Activated naive CD4-positive, alpha-beta T cell treated with anti-CD3 and anti-CD28 coated beads, Interleukin-2, amount 50 U/mL, for 24 hours (primary cell): Measurements from ENCODE around the gene AUTS2.

Experiments used
- H3K27ac Mint-ChIP-seq: one replicate; pipeline ENCODE4 v1.8.0; 2021; ENCODE audit warnings: mild to moderate bottlenecking, mixed read lengths
- H3K27me3 Mint-ChIP-seq: one replicate; pipeline ENCODE4 v1.8.0; 2021; ENCODE audit warnings: mixed read lengths
- H3K36me3 Mint-ChIP-seq: one replicate; pipeline ENCODE4 v1.8.0; 2021; ENCODE audit warnings: mixed read lengths
- H3K4me1 Mint-ChIP-seq: one replicate; pipeline ENCODE4 v1.8.0; 2021; ENCODE audit warnings: mixed read lengths
- H3K4me3 Mint-ChIP-seq: one replicate; pipeline ENCODE4 v1.8.0; 2021; ENCODE audit warnings: mild to moderate bottlenecking, mixed read lengths
- H3K9me3 Mint-ChIP-seq: one replicate; pipeline ENCODE4 v1.8.0; 2021; ENCODE audit warnings: mixed read lengths

The AUTS2 gene

DNA sequence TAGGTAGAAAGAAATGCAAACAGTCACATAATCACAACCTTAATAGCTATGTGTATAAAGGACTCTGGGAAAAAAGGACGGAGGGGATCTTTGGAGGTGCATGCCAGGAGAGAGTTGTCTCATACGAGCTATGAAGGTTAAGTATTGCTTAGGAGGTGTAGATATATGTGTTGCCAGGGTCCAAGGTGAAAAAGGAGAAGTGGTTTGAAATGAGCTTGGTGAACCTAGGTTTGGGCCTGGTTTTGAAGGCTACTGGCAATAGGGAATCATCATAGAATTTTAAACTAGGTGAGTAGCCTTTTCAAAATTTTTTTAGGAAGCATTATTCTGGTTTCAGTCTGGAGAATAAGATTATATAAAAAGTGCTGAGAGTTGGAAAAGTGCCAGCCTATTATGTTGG is 336.8 kb downstream of the AUTS2 start:
- Mint-ChIP-seq H3K27ac (no peak overlapping the region), H3K4me1 (no peaks in the 10 kb centered on the region), H3K27me3 (no peaks in the 10 kb centered on the region), H3K9me3 (no peaks in the 10 kb centered on the region), H3K4me3 (no peak overlapping the region), H3K36me3 (no peaks in the 10 kb centered on the region)

DNA sequence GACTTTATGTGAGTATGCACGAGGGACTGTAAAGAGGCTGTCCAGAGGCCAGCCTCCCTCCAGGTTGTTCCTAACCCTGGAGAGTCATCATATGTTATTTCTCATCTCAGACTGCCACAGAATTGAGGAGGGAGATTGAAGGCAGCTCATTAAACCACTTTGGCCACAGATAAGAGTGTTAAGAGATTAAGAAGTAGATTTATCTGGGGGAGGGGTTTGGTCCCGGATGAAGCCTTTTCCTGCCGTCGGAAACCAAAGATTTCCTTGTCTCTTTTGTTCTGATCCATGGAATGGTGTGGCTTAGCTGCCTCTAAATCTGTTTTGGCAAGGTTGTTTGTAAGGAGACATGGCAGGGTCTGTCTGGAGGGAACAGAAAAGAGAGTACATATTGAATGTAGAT is 338.8 kb downstream of the AUTS2 start:
- Mint-ChIP-seq H3K27ac (no peak overlapping the region), H3K9me3 (no peaks in the 10 kb centered on the region), H3K4me3 (no peak overlapping the region), H3K36me3 (no peaks in the 10 kb centered on the region), H3K4me1 (peaks cover 4% of the 10 kb centered on the region), H3K27me3 (no peaks in the 10 kb centered on the region)

DNA sequence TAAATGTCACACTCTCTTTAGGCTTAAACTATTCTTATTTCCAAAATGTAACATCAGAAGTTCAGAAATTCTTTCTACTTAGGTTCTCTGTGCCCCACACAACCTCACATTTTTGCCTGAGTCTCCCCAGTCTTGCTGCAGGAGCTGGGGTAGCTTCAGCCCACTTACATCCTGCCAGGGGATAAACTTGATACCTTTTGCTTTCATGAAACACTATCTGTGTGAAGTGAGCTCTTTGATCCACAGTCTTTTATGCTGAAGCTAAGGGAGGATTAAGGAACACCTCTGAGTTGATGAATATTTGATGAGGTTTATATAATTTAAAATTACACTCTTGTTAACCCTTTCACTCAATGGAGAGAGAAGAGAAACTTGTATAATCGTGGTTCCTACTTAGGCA is 341.0 kb downstream of the AUTS2 start:
- Mint-ChIP-seq H3K27me3 (no peaks in the 10 kb centered on the region), H3K36me3 (no peaks in the 10 kb centered on the region), H3K9me3 (peaks cover 2% of the 10 kb centered on the region), H3K27ac (no peak overlapping the region), H3K4me1 (peaks cover 4% of the 10 kb centered on the region), H3K4me3 (no peak overlapping the region)

DNA sequence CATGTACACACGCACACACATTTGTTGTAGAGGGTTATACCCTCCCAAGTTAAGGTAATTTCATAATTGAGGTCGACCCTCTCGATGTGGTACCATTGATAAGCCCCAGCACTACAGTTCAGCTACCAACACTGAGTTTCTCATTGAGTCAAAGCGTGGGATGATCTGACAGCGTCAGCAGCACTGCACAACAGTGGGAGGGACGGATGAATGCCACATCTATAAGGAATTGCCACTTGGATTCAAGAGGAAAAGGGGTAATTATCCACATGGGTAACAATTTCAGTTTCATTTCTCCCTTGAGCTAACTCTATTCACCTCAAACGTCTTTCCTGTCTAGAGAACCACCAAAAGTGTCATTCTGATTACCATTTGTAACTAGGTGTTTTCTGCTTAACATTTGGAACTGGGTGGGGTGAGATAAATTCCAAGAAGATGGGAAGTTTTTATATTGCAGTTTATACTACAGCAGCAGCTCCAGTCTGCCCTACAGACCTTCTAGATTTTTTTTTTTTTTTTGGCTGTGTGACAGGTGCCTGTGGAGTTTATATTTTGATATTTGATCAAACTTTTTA is 342.9 kb downstream of the AUTS2 start:
- Mint-ChIP-seq H3K27ac (no peak overlapping the region), H3K4me1 (peaks cover 4% of the 10 kb centered on the region), H3K27me3 (no peaks in the 10 kb centered on the region), H3K36me3 (no peaks in the 10 kb centered on the region), H3K4me3 (no peak overlapping the region), H3K9me3 (peaks cover 4% of the 10 kb centered on the region)

DNA sequence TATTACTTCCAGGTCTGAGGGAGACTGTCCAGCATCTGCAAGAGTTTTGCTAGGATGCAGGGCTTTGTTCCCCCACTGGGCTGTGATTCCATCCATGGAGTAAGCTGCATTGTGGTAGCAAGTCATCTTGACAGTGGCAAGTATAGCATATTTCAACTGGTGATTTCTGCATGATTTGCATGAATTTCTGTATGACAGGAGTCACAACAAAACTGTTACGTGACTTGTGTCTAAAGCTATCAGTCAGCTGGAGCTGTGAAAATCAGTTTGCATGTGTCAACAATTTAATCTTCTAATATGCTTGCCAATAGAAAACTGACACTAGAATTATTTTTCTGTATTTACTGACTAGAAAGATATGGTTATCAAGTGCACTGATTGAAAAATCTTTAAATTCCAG is 344.3 kb downstream of the AUTS2 start:
- Mint-ChIP-seq H3K36me3 (no peaks in the 10 kb centered on the region), H3K4me1 (peaks cover 4% of the 10 kb centered on the region), H3K27me3 (no peaks in the 10 kb centered on the region), H3K27ac (no peak overlapping the region), H3K9me3 (peaks cover 4% of the 10 kb centered on the region), H3K4me3 (no peak overlapping the region)

DNA sequence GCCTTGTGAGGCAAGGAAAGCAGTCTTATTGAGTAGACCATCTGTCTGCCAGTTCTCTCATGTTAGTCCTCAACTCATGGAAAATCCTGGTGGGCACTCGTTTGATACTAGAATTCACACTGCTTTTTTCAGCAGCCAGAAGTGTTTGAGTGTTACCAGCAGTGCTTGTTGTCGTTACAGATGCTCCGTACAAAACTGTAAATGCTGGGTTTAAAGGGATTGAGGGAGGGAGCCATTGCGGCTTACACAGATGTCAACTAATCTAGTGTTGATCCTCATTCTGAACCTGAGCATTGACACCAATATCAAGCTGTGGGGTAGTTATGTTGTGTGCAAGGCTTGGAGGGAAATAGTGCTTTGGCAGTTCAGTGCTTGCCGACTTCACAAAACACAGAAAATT is 348.6 kb downstream of the AUTS2 start:
- no peaks in the 10 kb centered on the region for H3K36me3 Mint-ChIP-seq
- no peaks in the 10 kb centered on the region for H3K27me3 Mint-ChIP-seq

DNA sequence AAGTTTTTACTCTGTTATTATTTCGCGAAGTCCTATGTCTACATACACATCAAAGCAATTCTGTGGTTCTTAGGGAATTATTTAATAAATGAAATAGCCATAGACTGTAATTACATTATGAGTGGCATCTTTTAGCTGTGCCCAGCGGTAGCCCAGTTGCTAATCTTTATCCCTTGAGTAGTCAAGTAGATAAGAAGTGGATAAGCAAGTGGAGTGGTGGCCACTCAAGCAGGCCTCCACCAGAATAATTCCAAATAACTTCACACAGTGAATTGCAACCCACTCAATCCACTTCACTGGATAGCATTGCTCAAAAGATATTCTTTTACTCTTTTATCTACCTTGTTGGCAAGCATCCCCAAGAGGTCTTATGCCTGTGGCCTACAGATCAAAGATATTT is 349.7 kb downstream of the AUTS2 start:
- Mint-ChIP-seq H3K4me1 (no peaks in the 10 kb centered on the region), H3K27ac (no peak overlapping the region), H3K27me3 (no peaks in the 10 kb centered on the region), H3K9me3 (peaks cover 4% of the 10 kb centered on the region), H3K36me3 (no peaks in the 10 kb centered on the region), H3K4me3 (no peak overlapping the region)

More for the DNA sequence above, 348.6 kb downstream of the AUTS2 start:
- H3K4me3 Mint-ChIP-seq, result no peak overlapping the region
- H3K27ac Mint-ChIP-seq, result no peak overlapping the region
- H3K9me3 Mint-ChIP-seq, result peaks cover 4% of the 10 kb centered on the region
- H3K4me1 Mint-ChIP-seq, result no peaks in the 10 kb centered on the region

DNA sequence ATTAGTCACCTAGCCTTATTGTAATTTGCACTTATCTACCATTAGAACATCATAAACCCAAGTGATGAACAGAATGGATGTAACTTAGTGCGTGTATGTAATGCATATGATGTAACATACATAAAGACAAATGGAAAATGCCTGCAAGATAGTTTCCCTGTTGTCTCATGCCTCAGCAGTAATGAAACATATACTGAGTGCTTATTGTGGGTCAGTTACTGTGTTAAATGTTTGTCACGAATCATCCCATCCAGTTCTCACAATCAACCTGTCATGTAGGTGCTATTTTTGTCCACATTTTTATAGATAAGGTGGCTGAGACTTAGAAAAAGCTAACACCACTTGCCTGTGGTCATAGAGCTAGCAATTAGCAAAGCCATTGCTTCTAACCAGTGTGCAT is 350.8 kb downstream of the AUTS2 start:
- Mint-ChIP-seq H3K9me3 (peaks cover 4% of the 10 kb centered on the region), H3K4me1 (no peaks in the 10 kb centered on the region), H3K4me3 (no peak overlapping the region)

DNA sequence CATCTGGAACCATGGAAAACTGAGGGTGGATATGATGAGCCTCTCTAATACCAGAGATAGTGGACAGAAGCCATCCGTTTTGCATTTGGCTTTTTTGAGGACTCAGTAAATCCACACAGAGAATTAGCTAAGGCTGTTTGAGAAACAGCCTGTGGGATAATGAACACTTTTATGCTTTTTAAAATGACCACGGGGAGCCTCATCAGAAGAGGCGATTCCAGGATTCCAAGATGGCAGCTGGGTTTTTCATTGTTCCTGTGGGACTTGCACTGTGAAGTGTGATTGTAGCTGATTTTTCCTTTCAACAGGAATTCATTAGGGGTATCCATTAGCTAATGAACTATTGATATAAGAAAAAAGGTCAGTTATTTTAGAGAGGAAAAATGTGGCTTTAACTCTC is 353.2 kb downstream of the AUTS2 start:
- Mint-ChIP-seq H3K27me3 (no peaks in the 10 kb centered on the region), H3K27ac (no peak overlapping the region), H3K36me3 (no peaks in the 10 kb centered on the region), H3K9me3 (no peaks in the 10 kb centered on the region), H3K4me1 (no peaks in the 10 kb centered on the region), H3K4me3 (no peak overlapping the region)

More for the DNA sequence above, 350.8 kb downstream of the AUTS2 start:
- H3K36me3 Mint-ChIP-seq, result no peaks in the 10 kb centered on the region
- H3K27ac Mint-ChIP-seq, result no peak overlapping the region
- no peaks in the 10 kb centered on the region for H3K27me3 Mint-ChIP-seq

DNA sequence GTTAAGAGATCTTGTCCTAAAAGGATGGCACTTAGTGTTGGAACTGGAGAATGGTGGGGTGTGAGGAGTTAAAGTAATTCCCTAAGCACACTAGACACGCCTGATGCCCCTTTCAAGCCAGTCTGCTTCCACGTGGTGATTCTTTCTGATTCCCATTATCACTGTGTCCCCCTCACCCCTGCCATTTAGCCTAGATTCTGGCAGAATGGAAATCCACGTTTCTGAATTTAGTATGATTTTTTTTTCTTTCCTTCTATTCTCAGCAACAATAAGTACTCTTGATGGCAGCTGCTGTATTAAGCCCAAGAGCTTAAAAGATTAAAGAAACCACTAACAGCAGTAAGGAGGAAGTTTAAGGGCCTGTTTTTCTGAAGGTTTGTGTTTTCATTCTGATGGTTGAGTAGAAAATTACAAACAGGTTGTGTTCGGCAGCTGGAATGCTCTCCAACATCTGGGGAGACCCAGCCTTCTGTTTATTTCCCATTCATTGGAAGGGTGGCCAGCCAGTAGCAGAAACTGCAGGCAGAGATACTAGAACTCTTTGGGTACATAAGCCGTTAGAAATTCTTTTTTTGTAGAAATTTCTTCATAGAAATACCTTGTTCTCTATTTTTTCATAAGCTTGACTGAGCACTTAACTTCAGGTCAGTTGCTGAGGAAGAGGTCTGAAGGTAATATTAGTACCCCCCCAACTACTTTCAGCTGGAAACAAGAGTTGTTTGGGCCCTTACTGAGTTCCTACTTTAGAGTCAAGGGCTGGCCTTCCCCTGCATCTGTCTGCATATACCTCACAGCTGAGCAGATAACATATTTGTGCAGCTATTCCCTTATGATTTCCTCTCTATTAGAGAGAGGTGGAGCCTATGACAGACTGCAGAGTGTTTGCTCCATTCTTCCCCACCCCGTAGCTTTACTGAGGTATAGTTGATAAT is 355.1 kb downstream of the AUTS2 start:
- Mint-ChIP-seq H3K27me3 (no peaks in the 10 kb centered on the region), H3K9me3 (no peaks in the 10 kb centered on the region), H3K36me3 (no peaks in the 10 kb centered on the region), H3K4me3 (no peak overlapping the region), H3K27ac (no peak overlapping the region), H3K4me1 (no peaks in the 10 kb centered on the region)

DNA sequence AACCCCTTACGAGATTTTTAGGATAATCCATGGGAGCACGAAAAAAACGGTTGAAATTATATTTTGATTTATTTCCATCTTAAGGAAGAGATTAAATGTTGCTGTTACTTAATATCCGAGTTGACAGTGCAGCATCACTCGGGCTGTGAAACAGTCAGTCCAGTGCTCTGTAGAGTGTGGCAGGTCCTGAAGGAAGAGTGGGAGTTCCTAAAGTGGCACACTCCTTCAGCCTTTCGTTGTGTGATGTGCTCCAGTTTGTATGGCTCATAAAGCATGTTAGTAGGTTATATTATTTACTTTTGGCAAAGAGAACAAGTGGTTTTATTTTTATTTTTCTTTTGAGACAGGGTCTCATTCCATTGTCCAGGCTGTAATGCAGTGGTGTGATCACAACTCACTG is 358.3 kb downstream of the AUTS2 start:
- Mint-ChIP-seq H3K27me3 (no peaks in the 10 kb centered on the region), H3K36me3 (no peaks in the 10 kb centered on the region), H3K27ac (no peak overlapping the region), H3K9me3 (no peaks in the 10 kb centered on the region), H3K4me3 (no peak overlapping the region), H3K4me1 (no peaks in the 10 kb centered on the region)

DNA sequence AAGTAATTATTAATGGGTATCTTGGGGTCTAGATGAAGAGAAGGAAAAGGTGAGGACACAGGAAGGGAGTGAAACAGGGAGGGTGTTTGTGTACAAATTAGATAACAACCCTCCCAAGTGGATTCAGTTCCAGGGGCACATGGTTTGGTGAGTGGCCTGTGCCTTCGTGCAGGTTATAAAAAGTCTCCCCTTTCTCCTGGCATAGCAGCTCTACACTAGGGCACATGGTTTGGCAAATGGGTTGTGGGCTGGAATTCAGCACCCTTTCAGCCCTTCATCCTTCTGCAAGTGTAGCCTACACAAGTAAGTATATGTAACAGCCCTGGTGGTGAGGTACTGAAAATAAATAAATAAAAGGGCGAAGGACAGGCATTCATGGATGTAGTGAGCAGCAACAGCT is 359.4 kb downstream of the AUTS2 start:
- H3K27ac Mint-ChIP-seq, result no peak overlapping the region
- H3K4me3 Mint-ChIP-seq, result no peak overlapping the region
- H3K4me1 Mint-ChIP-seq, result peaks cover 5% of the 10 kb centered on the region
- no peaks in the 10 kb centered on the region for H3K9me3 Mint-ChIP-seq
- H3K36me3 Mint-ChIP-seq, result no peaks in the 10 kb centered on the region
- H3K27me3 Mint-ChIP-seq, result no peaks in the 10 kb centered on the region

DNA sequence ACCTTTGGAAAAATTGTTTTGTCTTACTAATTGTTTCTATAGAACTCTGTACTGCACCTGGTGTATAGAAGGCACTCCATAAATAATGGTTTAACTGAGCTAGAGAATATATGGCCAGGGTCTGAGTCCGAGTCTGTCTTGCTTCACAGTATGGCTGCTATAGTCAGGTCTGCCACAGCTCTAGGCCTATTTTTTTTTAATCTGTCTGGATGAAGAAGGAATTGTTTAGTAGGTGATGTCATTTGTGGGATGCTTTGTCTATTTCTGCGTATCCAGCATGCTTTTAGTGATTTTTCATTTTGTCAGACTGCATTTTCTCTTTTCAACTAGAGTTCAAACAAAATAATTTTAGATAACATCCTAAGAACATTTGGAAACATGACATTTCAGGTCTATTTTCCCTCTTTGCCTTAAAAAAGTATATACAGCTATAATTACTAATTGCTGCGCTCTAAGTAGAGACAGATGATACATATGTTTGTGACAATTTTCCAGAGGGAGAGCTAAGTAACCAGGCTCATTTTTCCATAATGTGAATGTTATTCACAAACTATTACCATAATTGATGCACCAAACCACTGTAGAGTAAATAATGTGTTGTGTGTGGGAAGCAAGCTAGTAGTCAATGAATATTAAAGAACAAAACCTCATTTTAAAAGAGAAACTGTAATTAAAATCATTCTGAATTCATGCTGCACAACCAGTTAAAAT is 361.7 kb downstream of the AUTS2 start:
- no peaks in the 10 kb centered on the region for H3K27me3 Mint-ChIP-seq
- no peaks in the 10 kb centered on the region for H3K36me3 Mint-ChIP-seq
- peaks cover 6% of the 10 kb centered on the region for H3K4me1 Mint-ChIP-seq
- no peak overlapping the region for H3K4me3 Mint-ChIP-seq
- H3K9me3 Mint-ChIP-seq, result no peaks in the 10 kb centered on the region
- no peak overlapping the region for H3K27ac Mint-ChIP-seq

DNA sequence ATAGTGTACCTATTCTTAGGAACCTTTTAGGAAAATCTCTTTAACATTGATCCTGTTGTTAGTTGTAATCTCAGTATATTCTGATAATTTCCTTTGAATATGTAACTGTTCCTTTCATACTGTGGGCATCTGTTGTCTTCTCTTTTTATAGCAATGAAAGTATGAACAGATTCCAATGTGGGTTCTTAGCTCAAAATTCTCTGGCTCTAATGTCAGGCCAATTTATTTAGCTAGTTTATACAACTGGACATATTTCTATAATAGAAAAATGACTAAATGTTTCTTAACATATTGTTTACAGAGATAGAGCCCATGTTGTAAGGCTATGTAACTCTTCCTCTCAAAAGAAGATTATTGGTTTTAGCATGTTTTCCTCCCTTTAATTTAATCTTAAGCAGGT is 363.2 kb downstream of the AUTS2 start:
- H3K36me3 Mint-ChIP-seq, result no peaks in the 10 kb centered on the region
- H3K4me3 Mint-ChIP-seq, result no peak overlapping the region
- peaks cover 6% of the 10 kb centered on the region for H3K4me1 Mint-ChIP-seq
- no peaks in the 10 kb centered on the region for H3K9me3 Mint-ChIP-seq
- H3K27ac Mint-ChIP-seq, result no peak overlapping the region
- H3K27me3 Mint-ChIP-seq, result no peaks in the 10 kb centered on the region

DNA sequence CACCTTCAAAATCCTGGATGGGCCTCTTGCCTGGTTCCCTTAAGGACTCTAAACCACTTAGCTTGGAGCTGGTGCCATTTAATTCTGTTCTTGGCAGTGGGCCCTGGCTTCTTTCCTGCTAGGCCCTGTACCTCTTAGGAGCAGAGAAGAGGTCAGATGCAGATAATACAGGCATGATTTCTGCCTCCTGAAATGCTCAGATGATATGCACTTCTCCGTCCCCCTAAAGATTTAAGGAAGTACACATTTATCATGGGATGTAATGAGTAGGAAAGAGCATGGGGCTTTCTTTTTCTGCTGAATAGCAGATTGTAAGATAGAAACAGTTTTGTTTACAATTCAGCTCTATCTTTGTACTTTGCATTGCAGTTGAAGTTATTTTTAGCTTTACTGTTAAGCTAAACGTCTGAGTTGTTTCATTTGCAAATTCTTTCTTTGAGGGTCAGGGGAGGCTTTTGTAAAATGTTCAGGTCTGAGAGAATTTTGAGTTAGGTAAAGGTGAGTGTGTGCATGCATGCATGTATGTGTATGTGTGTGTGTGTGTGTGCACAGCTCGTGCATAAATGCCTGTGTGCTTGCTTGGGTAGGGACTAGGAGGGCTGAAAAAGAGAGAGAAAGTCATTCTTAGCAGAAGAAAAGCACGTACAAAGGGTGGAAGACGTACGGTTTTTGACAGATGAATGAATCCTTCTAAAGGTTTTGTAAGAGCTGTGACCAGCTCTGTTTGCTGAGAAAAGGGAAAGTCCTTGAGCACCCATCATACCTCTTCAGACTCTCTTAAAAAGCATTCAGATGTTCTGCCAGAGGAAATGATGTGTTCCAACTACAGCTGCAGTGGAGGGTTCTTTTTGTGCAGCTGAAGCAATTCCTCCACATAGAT is 364.2 kb downstream of the AUTS2 start:
- H3K4me1 Mint-ChIP-seq, result peaks cover 6% of the 10 kb centered on the region
- H3K27me3 Mint-ChIP-seq, result no peaks in the 10 kb centered on the region
- H3K27ac Mint-ChIP-seq, result no peak overlapping the region
- no peak overlapping the region for H3K4me3 Mint-ChIP-seq
- no peaks in the 10 kb centered on the region for H3K36me3 Mint-ChIP-seq
- no peaks in the 10 kb centered on the region for H3K9me3 Mint-ChIP-seq
